T-helper 9 cell (primary cell): ENCODE results near the gene CFAP69.
"Not testable (repeated sequence)": the region's sequence is repeated elsewhere in the genome, so short reads cannot be mapped to it uniquely, and the experiment has no call there.

Experiments used
- DNase-seq: peaks from one replicate; pipeline ENCODE4 v3.0.0-alpha.2; 2020

The CFAP69 gene

GRCh38 chr7:90276033-90276728 is 31.2 kb downstream of the CFAP69 start:
- no peak for DNase-seq

DNA sequence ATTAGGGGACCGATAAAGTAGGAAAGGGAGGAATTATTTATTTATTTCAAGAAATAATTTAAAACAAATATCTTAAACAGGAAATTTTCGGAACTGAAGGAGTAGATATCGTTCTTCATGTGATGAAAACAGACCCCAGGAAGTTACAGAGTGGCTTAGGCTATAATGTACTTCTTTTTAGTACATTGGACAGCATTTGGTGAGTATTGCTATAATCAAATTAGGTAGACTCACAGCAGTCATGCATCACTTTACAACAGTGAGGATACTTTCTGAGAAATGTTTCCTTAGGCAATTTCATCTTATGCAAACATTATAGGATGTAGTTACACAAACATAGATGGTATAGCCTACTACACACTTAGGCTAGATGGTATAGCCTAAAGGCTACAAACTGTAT is 43.2 kb downstream of the CFAP69 start:
- no peak for DNase-seq

- no peak for DNase-seq
Measured at GRCh38 chr7:90290244-90291113, 45.5 kb downstream of the CFAP69 start.

GRCh38 chr7:90298145-90299038 is 53.4 kb downstream of the CFAP69 start:
- DNase-seq, result no peak

GRCh38 chr7:90303241-90303640 is 58.3 kb downstream of the CFAP69 start:
- DNase-seq, result no peak

DNA sequence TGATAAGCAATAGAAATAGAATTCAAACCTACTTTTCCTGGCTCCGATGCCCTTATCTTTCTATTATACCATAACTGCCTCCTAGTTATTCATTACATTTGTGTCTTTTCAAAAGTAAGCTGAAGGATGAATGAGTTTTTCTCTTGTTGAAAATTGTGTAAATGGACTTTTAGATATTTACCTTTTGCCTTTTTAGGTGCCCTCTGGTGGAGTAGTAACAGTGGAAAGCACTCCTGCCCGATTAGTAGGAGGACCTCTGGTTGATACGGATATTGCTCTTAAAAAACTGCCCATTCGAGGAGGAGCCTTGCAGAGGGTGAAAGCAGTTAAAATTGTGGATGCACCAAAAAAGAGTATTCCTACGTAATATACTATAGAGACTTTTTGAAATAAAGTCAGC is 64.9 kb downstream of the CFAP69 start:
- DNase-seq, result no peak

DNA sequence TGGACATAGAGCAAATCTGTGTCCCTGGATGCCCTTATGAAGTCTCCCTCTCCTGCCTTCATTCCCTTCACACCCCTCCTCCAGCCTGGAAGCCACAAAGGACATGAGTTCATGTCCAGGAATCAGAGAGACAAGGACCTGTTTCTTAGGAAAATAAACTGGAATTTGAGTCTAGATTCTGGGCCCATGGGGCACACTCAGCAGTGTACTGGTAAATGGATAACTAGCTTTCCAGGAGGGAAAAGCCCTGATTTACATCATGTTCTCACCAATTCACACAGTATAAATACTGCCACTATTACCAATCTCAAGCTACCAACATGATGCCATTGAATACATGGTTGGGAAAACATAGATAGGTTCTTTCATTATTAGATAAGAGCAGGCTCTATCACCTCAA is 66.2 kb downstream of the CFAP69 start:
- no peak for DNase-seq

DNA sequence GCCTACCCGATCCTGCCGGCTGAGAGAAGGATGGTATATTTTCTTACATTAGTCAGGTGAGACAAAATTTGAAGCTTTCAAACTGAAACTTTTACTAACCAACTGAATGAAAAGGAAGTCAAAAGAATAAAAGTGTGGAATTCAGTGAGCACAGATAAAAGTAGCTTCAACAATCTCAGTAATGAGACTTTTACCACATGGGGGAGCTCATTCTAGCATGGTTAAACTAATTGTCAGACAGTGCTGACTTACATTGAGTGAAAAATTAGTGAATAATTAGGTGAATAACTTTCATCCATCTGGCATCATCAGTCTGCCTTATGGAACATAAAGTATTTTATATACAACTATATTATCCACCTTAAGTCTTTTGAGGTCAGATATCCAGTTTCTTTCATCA is 67.8 kb downstream of the CFAP69 start:
- DNase-seq, result no peak

GRCh38 chr7:90313907-90314306 is 68.9 kb downstream of the CFAP69 start:
- no peak for DNase-seq

GRCh38 chr7:90320014-90320413 is 75.0 kb downstream of the CFAP69 start:
- DNase-seq, result no peak

DNA sequence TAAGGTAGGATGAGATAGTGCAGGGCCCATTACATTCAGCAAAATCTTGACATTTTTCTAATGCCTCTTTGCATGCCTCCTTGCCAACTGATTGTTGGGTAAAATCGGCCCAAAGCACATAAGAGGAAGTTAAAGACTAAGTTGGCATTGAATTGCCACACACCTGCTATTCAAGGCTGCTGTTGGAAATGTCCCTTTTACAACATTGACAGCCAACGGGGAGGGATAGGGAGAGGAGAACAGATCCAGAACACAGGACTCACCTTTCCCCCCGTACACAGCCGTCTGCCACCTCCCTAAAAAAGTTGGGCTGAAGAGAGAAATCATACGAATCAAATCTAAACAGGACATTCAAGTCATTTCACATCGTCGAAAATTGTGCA is 75.4 kb downstream of the CFAP69 start:
- DNase-seq, result no peak

DNA sequence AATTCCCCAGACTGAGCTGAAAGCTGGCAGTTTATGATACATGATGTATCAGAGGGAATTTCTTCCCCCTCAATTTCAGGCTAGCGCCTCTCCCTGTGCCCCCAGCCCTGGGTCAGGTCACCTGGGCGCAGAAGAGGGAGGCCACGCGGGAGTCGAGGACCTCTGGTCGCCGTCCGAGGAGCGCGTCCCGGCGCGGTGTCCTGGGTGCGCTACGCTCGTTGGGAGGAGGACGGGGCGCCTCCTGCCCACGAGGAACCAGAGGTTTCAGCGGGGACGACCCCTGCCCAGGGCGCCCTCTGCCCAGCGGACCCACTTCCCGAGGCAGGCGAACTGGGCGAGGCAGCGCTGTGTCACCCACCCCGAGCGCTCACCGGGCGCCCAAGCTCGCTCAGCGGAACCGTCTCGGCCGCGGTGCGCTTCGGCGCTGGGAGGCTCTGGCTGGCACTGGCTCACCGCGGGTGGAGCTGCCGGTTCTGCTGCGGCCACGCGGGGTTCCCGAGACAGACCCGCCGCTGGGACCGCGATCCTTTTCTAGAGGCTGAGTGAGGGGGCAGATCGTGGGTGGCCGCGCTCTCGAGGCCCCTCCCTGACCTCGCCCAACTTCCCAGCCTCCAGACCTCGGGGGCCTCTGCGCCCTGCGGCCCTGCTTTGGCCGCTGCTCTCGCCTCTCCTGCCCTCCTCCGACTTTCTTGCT is 76.0 kb downstream of the CFAP69 start, which contains the start of gene FAM237B:
TSS of gene FAM237B (minus strand) at position 504 of the 694 bp plus-strand sequence. CDS start 1,556 bp downstream, outside the sequence.
- DNase-seq, result no peak

DNA sequence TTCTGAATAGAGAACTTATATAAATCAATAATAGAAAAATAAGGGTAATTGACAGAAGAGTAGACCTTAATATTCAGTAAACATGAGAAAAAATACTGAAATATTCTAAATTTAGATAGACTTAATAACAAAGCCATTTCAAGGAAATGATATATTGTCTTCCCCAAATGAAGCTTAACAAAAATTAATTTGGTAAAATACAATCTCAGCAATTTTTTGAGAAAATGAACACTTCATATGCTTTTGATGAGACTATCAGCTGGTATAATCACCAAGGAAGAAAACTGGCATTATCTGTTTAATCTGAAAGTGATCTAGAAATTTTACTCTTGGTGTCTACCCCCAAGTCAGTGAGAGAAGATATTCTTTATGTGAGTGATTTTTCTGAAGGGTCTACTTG is 77.9 kb downstream of the CFAP69 start:
- no peak for DNase-seq

DNA sequence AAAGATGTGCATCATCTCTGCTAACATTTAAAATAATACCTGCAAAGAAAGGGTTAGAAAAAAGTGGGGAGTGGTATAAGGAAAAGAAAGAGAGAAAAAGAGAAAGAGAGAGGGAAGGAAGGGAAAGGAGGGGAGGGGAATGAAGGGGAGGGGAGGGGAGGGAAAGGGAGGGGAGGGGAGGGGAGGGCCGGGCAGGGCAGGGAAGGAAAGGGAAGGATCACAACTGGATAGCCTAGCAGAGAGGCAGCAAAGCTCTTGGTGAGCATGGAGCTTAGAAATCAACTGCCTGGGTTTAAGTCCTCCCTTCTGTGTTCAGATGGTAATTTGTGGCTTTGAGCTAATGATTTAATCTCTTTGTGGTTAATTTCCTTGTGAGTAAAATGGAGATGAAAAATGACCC is 81.5 kb downstream of the CFAP69 start:
- DNase-seq, result no peak

DNA sequence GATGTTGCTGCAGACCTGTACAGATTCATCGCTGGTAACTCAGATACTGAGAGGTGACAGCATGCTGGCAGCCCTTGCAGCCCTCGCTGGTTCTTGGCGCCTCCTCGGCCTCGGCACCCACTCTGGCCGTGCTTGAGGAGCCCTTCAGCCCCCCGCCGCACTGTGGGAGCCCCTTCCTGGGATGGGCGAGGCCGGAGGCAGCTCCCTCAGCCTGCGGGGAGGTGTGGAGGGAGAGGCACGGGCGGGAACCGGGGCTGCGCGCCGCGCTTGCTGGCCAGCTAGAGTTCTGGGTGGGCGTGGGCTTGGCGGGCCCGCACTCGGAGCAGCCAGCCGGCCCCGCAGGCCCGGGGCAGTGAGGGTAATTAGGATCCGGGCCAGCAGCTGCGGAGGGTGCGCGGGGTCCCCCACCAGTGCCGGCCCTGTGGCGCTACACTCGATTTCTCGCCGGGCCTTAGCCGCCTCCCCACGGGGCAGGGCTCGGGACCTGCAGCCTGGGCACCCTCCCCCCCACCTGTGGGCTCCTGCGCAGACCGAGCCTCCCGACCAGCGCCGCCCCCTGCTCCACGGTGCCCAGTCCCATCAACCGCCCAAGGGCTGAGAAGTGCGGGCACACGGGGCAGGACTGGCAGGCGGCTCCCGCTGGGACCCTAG is 89.3 kb downstream of the CFAP69 start:
- DNase-seq, result no peak

DNA sequence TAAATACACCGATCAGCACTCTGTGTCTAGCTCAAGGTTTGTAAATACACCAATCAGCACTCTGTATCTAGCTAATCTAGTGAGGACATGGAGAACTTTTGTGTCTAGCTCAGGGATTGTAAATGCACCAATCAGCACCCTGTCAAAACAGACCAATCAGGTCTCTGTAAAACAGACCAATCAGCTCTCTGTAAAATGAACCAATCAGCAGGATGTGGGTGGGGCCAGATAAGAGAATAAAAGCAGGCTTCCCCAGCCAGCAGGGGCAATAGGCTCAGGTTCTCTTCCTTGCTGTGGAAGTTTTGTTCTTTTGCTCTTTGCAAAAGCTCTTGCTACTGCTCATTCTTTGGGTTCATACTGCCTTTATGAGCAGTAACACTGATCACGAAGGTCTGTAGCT is 90.0 kb downstream of the CFAP69 start:
- not testable (repeated sequence) for DNase-seq

- DNase-seq, result no peak
Measured at GRCh38 chr7:90337106-90337505, 92.1 kb downstream of the CFAP69 start.

DNA sequence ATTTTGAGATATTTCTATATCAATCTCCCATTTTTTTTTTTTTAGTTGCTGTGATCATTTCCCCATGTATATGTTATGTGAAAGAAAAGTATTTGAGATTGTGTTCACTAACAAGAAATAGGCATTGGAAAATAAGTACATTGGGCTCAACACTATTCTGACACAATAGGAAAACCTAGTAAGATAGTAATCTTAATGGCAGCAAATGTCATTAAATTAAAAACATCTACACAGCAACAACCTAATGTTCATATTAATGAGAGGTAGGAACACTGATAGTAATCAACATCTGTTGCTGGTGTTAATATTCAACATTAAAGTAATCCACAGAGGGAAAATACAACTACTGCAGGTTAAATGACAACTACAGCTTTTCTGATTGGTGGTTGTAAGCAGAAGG is 100.0 kb downstream of the CFAP69 start:
- no peak for DNase-seq

- DNase-seq, result no peak
Measured at GRCh38 chr7:90345595-90346335, 100.8 kb downstream of the CFAP69 start.

GRCh38 chr7:90346336-90347125 is 101.6 kb downstream of the CFAP69 start, which contains the start of gene GTPBP10:
Gene GTPBP10 (plus strand): TSS chr7:90346716. CDS start chr7:90346742, 26 bp downstream.
- peak; percentile 88 for DNase-seq
